Measurements from ENCODE around the gene TSPAN8. TPM values are rescaled to one million over a fixed set of nuclear protein-coding genes. Genes with fewer than 3 reads are reported as not detected.
"Not testable (repeated sequence)": the region's sequence is repeated elsewhere in the genome, so short reads cannot be mapped to it uniquely, and the experiment has no call there.

Gene TSPAN8
- total RNA-seq, 1 donor: not detected

- no peaks in the 10 kb centered on the region for H3K9me3 ChIP-seq (ENCODE audit: low read depth, low read length)
- no peak overlapping the region for H3K4me3 ChIP-seq (ENCODE audit: low read length)
- H3K4me1 ChIP-seq (ENCODE audit: insufficient read depth, low read length): no peaks in the 10 kb centered on the region
- no peaks in the 10 kb centered on the region for H3K27me3 ChIP-seq (ENCODE audit: insufficient read depth, low read length)
Measured at GRCh38 chr12:71152851-71153250, 4.9 kb downstream of the TSPAN8 start.

DNA sequence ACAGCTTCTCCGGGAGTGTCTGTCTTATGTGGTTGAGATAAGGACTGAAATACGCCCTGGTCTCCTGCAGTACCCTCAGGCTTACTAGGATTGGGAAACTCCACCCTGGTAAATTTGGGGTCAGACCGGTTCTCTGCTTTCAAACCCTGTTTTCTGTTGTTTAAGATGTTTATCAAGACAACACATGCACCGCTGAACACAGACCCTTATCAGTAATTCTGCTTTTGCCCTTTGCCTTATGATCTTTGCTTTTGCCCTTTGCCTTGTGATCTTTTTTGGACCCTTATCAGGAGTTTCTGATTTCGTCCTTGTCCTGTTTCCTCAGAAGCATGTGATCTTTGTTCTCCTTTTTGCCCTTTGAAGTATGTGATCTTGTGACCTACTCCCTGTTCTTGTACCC is 7.8 kb downstream of the TSPAN8 start:
- H3K9me3 ChIP-seq (ENCODE audit: low read depth, low read length); H3K27me3 ChIP-seq (ENCODE audit: insufficient read depth, low read length); H3K4me3 ChIP-seq (ENCODE audit: low read length); H3K4me1 ChIP-seq (ENCODE audit: insufficient read depth, low read length): not testable (repeated sequence)

DNA sequence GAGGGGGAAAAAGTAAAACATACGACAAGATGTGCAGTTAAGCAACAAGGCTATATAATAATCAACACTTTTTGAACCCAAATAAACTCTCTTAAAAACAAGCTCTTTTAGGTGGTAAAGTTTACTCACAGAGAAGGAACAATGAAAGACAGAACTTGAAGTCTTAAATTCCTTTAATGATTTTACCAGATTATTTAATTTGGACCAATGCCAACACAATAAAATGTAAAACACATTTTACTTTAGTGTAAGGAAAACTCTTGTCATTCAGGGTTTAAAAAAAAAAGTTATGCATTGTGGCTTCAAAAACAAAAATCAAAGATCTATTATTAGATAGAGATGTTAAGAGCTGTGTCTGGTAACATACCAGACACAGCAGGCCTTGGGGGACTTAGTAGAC is 13.1 kb downstream of the TSPAN8 start:
- H3K27me3 ChIP-seq (ENCODE audit: insufficient read depth, low read length): no peaks in the 10 kb centered on the region
- H3K4me1 ChIP-seq (ENCODE audit: insufficient read depth, low read length): no peaks in the 10 kb centered on the region
- H3K4me3 ChIP-seq (ENCODE audit: low read length): no peak overlapping the region
- H3K9me3 ChIP-seq (ENCODE audit: low read depth, low read length): no peaks in the 10 kb centered on the region

DNA sequence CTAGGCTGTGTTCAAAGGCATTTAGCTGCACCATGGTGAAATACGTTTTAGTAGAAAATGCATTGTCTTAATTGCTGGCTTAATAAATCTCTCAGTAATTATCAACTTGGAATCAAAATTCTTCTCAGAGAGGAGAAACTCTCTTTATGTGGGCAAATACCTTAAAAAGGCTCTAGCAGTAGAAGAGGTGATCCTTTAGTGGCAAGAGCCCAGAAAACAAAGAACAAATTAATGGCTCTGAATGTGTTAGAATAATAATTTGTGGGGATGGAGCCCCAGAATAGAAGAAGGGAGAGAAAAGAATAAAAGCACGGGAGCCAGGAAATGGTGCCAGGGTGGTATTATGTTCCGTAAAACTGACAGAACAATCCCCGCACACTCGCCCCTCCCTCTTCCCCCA is 14.8 kb downstream of the TSPAN8 start:
- Histone ChIP-seq H3K4me1 (ENCODE audit: insufficient read depth, low read length) (no peaks in the 10 kb centered on the region), H3K9me3 (ENCODE audit: low read depth, low read length) (no peaks in the 10 kb centered on the region), H3K4me3 (ENCODE audit: low read length) (no peak overlapping the region), H3K27me3 (ENCODE audit: insufficient read depth, low read length) (no peaks in the 10 kb centered on the region)

DNA sequence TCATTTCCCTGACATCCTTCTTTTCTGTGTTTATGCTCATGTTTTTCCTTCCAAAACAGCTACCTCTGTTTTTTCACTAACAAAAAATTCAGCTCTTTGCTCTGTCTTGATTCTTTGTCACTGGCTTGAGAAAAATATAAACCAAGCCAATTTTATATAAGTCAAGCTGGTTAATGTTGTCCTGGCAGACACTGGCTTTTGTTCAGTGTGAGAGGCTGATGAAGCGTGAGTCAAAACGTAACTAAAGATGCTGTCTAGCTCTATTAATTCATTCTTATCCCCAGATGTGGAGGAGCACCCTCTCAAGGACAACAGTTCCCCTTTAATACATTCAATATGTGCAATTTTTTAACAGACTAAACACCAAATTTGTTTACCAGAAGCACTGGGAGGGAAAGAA is 15.8 kb downstream of the TSPAN8 start:
- H3K4me1 ChIP-seq (ENCODE audit: insufficient read depth, low read length): no peaks in the 10 kb centered on the region
- no peak overlapping the region for H3K4me3 ChIP-seq (ENCODE audit: low read length)
- H3K27me3 ChIP-seq (ENCODE audit: insufficient read depth, low read length): no peaks in the 10 kb centered on the region
- H3K9me3 ChIP-seq (ENCODE audit: low read depth, low read length): no peaks in the 10 kb centered on the region

DNA sequence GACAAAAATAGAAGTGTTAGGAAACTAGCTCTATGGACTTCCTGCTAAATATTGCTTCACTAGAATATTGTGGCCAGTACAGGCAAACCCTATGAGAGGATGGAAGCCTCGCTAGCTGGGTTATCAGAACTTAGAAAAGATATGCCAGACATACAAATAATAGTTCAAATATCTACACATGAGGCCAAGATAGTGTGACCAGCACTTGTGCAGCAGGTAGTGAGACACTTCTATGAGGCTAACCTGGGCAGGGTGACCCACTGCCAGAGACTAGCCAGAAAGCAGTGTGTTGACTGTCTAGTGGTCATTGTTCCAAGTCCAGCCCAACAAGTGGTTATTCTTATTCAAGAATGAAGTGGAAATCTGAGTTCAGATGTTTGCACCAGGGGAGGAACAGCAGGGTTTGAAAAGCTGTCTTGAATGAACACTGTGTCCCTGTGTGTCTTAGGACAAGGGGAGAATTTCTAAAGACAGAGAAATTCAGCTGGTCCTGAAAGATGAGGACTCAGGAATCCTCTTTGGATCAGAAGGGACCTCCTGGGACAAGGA is 16.3 kb downstream of the TSPAN8 start:
- no peaks in the 10 kb centered on the region for H3K27me3 ChIP-seq (ENCODE audit: insufficient read depth, low read length)
- H3K4me1 ChIP-seq (ENCODE audit: insufficient read depth, low read length): no peaks in the 10 kb centered on the region
- H3K9me3 ChIP-seq (ENCODE audit: low read depth, low read length): no peaks in the 10 kb centered on the region
- H3K4me3 ChIP-seq (ENCODE audit: low read length): no peak overlapping the region

- H3K27me3 ChIP-seq (ENCODE audit: insufficient read depth, low read length): no peaks in the 10 kb centered on the region
- no peak overlapping the region for H3K4me3 ChIP-seq (ENCODE audit: low read length)
- no peaks in the 10 kb centered on the region for H3K4me1 ChIP-seq (ENCODE audit: insufficient read depth, low read length)
- no peaks in the 10 kb centered on the region for H3K9me3 ChIP-seq (ENCODE audit: low read depth, low read length)
Measured at GRCh38 chr12:71139153-71139735, 18.6 kb downstream of the TSPAN8 start.

DNA sequence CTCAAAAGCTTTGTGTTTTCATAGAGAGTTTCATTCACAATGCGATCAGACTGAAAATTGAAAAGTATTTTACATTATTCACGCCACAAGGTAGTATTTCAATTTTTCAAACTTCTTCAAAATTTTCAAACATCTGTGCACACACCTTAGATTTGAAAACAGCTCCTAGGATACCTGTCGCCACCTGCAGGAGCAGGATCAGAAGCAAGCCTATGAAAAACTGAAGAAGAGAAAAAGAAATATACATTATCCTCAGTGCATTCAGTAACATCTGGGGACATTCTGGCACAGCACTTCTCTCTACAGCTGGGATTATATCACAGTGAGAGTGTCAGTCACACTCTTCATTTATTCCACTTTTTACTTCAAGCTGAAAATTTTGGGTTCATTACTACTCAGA is 19.8 kb downstream of the TSPAN8 start:
- no peaks in the 10 kb centered on the region for H3K4me1 ChIP-seq (ENCODE audit: insufficient read depth, low read length)
- H3K27me3 ChIP-seq (ENCODE audit: insufficient read depth, low read length): no peaks in the 10 kb centered on the region
- no peak overlapping the region for H3K4me3 ChIP-seq (ENCODE audit: low read length)
- H3K9me3 ChIP-seq (ENCODE audit: low read depth, low read length): no peaks in the 10 kb centered on the region

DNA sequence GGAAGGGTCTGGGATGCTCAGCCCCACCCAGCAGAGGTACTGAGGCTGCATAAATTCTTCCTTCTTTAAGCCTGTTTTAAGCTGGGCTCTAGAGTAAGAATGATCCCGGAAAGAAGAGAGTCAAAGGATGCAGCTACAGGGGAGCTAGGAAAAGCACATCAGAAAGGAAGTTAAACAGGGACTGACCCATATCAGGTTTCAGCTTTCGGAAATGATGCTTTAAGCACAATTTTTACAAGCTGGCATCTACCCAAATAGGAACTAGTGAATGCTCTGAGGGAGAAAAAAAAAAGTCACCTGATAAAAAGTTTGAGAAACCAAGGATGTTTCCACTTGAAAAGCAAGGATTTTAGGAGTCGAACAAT is 22.0 kb downstream of the TSPAN8 start:
- Histone ChIP-seq H3K9me3 (ENCODE audit: low read depth, low read length) (no peaks in the 10 kb centered on the region), H3K4me1 (ENCODE audit: insufficient read depth, low read length) (no peaks in the 10 kb centered on the region), H3K4me3 (ENCODE audit: low read length) (no peak overlapping the region), H3K27me3 (ENCODE audit: insufficient read depth, low read length) (no peaks in the 10 kb centered on the region)

DNA sequence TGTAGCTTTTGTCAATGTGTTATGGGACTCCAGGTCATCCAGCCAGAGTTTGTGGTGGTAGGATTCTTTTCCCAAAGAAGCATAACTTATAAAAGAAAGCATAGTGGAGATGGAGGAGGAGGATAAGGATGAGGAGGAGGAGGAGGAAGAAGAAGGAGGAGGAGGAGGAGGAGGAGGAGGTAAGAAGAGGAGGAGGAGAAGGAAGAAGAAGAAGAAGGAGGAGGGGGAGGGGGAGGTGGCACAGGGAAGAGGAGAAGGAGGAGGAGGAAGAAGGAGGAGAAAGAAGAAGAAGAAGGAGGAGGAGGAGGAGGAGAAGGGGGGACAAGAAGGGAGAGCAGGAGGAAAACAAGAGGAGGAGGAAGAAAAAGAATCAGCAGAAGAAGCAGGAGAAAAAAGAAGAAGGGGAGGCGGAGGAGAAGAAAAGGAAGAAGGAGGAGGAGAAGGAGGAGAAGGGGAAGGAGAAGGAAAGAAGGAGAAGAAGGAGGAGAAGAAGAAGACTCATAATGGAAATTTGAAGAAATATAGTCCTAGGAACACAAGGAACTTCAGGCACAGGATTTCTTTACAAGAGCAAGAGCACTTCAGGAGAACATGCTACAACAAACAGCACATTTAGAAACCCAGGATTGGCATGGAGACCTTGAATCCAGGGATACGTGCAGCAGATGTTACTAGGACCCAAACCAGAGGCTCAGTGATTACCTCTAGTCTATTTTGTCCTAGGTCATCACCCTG is 22.6 kb downstream of the TSPAN8 start:
- no peaks in the 10 kb centered on the region for H3K9me3 ChIP-seq (ENCODE audit: low read depth, low read length)
- no peaks in the 10 kb centered on the region for H3K27me3 ChIP-seq (ENCODE audit: insufficient read depth, low read length)
- H3K4me3 ChIP-seq (ENCODE audit: low read length): no peak overlapping the region
- no peaks in the 10 kb centered on the region for H3K4me1 ChIP-seq (ENCODE audit: insufficient read depth, low read length)

GRCh38 chr12:71134405-71134804 is 23.4 kb downstream of the TSPAN8 start:
- Histone ChIP-seq H3K27me3 (ENCODE audit: insufficient read depth, low read length) (no peaks in the 10 kb centered on the region), H3K4me3 (ENCODE audit: low read length) (no peak overlapping the region), H3K4me1 (ENCODE audit: insufficient read depth, low read length) (no peaks in the 10 kb centered on the region), H3K9me3 (ENCODE audit: low read depth, low read length) (no peaks in the 10 kb centered on the region)

DNA sequence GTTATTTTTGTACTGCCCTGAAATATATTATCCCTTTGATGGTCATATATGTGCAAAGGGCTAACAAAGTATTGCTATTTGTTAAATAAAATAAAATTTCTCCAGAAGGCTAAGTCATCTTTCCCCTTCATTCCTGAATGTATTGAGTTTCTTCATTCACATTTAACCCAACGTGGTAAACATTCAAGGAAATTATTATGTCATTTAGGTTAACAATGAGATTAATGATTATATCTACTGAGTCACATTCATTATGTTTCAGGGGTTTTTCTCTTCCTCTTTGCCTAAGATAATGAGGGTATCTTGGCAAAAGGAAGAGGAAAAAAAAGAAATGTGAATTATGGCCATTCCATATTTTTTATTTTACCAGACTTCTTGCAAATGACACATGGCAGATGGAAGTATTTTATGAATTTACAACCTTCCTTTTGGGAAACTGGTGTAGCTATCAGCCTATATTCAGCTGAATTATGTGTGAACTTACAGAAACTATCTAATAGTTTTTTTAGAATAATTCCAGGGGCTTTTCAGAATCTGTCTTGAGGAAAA is 27.2 kb downstream of the TSPAN8 start:
- no peak overlapping the region for H3K4me3 ChIP-seq (ENCODE audit: low read length)
- no peaks in the 10 kb centered on the region for H3K9me3 ChIP-seq (ENCODE audit: low read depth, low read length)
- H3K4me1 ChIP-seq (ENCODE audit: insufficient read depth, low read length): no peaks in the 10 kb centered on the region
- no peaks in the 10 kb centered on the region for H3K27me3 ChIP-seq (ENCODE audit: insufficient read depth, low read length)

DNA sequence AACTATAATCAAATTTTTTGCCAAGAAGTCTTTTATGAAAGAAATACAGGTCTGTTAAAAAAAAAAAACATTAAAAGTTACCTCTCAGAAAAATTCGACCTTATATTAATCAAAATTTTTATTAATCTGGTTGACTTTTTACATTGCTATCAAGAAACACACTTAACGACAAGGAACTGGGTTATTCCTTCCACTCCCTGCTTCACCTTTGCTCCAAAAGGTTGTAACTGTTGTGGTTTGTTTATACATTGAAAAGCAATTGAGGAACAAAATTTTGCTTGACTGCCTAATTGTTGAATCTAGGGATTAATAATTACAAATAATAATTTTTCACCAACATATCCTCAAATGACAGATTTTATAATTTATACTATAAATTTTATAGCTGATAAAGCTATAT is 28.4 kb downstream of the TSPAN8 start:
- H3K4me1 ChIP-seq (ENCODE audit: insufficient read depth, low read length): no peaks in the 10 kb centered on the region
- no peaks in the 10 kb centered on the region for H3K27me3 ChIP-seq (ENCODE audit: insufficient read depth, low read length)
- no peak overlapping the region for H3K4me3 ChIP-seq (ENCODE audit: low read length)
- no peaks in the 10 kb centered on the region for H3K9me3 ChIP-seq (ENCODE audit: low read depth, low read length)

DNA sequence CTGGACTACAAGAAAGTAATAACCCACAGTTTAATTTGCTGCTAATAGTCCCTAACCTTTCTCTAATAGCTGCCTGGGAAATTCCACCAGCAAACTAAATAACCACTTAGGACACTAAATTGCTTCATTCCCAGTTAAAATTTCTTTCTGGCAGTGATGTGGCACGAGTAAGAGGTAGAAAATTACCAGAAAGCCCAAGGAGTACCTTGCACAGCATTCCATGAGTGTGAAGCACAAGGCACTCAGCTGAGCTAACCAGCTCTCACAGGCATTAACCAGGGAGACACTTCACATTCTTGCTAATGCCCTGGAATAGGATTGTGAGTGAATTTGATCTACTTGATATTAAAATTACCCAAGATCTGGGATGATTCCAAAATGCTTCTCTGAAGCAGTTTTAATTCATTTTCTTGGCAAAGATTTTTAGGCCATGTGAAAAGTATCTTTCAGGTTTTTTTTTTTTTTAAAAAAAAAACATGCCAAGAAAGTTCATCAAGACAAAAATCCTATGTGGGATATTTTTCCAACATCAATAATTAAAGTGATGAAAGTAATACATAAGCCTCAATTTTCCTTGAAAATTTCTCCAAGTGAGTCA is 29.5 kb downstream of the TSPAN8 start:
- Histone ChIP-seq H3K4me3 (ENCODE audit: low read length) (no peak overlapping the region), H3K9me3 (ENCODE audit: low read depth, low read length) (no peaks in the 10 kb centered on the region), H3K4me1 (ENCODE audit: insufficient read depth, low read length) (no peaks in the 10 kb centered on the region), H3K27me3 (ENCODE audit: insufficient read depth, low read length) (no peaks in the 10 kb centered on the region)

GRCh38 chr12:71125949-71126348 is 31.9 kb downstream of the TSPAN8 start:
- Histone ChIP-seq H3K27me3 (ENCODE audit: insufficient read depth, low read length) (no peaks in the 10 kb centered on the region), H3K9me3 (ENCODE audit: low read depth, low read length) (no peaks in the 10 kb centered on the region), H3K4me1 (ENCODE audit: insufficient read depth, low read length) (no peaks in the 10 kb centered on the region), H3K4me3 (ENCODE audit: low read length) (no peak overlapping the region)

Measured in mononuclear cell (primary cell).